Measurements from ENCODE around the gene C5orf15.
"Not testable (repeated sequence)": the region's sequence is repeated elsewhere in the genome, so short reads cannot be mapped to it uniquely, and the experiment has no call there.

DNA sequence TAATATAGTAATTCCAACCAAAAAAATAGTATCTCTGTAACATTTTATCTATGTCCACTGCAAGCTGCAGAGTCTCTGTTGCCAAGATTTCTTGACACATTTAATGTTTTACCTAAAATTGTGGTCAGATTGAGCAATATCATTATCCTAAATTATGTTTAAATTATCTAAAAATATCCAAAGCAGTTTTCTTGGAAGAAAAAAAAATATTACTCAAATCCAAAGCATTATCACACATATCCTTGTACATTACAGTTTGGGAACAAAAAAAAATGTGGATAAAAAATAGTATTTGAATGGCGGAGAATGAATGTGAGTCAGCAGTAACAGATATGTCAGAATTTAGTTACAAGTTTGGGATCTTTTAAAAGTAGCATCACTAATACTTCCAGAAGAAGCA is 12.2 kb downstream of the C5orf15 start:
- TF ChIP-seq, protein P1, sequence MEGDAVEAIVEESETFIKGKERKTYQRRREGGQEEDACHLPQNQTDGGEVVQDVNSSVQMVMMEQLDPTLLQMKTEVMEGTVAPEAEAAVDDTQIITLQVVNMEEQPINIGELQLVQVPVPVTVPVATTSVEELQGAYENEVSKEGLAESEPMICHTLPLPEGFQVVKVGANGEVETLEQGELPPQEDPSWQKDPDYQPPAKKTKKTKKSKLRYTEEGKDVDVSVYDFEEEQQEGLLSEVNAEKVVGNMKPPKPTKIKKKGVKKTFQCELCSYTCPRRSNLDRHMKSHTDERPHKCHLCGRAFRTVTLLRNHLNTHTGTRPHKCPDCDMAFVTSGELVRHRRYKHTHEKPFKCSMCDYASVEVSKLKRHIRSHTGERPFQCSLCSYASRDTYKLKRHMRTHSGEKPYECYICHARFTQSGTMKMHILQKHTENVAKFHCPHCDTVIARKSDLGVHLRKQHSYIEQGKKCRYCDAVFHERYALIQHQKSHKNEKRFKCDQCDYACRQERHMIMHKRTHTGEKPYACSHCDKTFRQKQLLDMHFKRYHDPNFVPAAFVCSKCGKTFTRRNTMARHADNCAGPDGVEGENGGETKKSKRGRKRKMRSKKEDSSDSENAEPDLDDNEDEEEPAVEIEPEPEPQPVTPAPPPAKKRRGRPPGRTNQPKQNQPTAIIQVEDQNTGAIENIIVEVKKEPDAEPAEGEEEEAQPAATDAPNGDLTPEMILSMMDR (IDR thresholded peaks at IDR 0.05): not testable (repeated sequence)
- TF ChIP-seq POLR2AphosphoS5, POLR2A (IDR thresholded peaks at IDR 0.05): not testable (repeated sequence)
